ENCODE measurements around the gene KIAA0319L.

DNA sequence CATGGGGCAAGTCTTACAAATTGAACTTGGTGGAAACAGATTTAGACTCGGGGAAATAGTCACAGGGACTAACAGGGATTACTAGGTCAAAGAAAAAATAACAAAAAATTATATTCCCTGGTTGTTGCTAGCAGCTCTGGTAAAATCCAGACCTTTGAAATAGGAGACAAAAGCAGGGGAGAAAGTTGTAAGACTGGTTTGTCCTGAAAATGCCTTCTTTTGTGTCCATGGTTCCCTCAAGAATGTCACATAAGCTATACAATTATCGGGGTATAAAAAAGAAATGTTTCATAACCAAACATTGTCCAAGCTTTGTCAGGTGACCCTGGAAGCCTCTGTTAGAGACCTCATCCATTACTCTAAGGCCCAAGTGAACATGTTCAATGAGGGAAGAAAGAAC lies 33.1 kb downstream of the KIAA0319L start:
- TF ChIP-seq, protein P1, sequence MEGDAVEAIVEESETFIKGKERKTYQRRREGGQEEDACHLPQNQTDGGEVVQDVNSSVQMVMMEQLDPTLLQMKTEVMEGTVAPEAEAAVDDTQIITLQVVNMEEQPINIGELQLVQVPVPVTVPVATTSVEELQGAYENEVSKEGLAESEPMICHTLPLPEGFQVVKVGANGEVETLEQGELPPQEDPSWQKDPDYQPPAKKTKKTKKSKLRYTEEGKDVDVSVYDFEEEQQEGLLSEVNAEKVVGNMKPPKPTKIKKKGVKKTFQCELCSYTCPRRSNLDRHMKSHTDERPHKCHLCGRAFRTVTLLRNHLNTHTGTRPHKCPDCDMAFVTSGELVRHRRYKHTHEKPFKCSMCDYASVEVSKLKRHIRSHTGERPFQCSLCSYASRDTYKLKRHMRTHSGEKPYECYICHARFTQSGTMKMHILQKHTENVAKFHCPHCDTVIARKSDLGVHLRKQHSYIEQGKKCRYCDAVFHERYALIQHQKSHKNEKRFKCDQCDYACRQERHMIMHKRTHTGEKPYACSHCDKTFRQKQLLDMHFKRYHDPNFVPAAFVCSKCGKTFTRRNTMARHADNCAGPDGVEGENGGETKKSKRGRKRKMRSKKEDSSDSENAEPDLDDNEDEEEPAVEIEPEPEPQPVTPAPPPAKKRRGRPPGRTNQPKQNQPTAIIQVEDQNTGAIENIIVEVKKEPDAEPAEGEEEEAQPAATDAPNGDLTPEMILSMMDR (IDR thresholded peaks at IDR 0.05; ENCODE audit: low read depth, low read length, poor library complexity, severe bottlenecking) = no peak
- TF ChIP-seq EZH2phosphoT487 (IDR thresholded peaks at IDR 0.05; ENCODE audit: borderline replicate concordance, low read length) = no peak

Measured in DOHH2 (cell line).